K562 (cell line): ENCODE data around the gene AMOTL1. TPM values are rescaled to one million over a fixed set of nuclear protein-coding genes. Genes with fewer than 3 reads are reported as not detected.

Source experiments
- CHD7 ChIP-seq: fragments of 200-600 bp; sonication (generic); IDR thresholded peaks from one replicate; pipeline ENCODE4 v1.6.1; 2012; ENCODE audit warnings: mild to moderate bottlenecking, low read depth, low read length, inconsistent platforms
- polyA plus RNA-seq, 8 experiments: library from polyadenylated mRNA; depleted of rRNA in 4 of 8; stranded (reverse) in 5 of 8; unstranded in 3 of 8; fragments of >200 nt; fragmentation: Nextera tagmentation in 2 of 8; fragmentation: Illumina TruSeq in 1 of 8; extraction: Ambion mirVana in 2 of 8; extraction: Trizol in 1 of 8; gene quantifications; 2 replicates each; pipeline versions ENCODE4 v1.2.1 to v1.2.3, GENCODE V29; 2011 to 2014; ENCODE audit warnings: inconsistent platforms in 1 of 8, missing spikeins in 1 of 8
- total RNA-seq, 7 experiments: library from RNA; depleted of rRNA in 6 of 7; stranded (reverse); fragments of >200 nt in 6 of 7; fragmentation: Illumina TruSeq in 2 of 7; extraction: Trizol in 2 of 7; gene quantifications; 2 replicates each; pipeline versions ENCODE4 v1.2.1 to v1.2.3, GENCODE V29; 2011 to 2021; ENCODE audit warnings: low replicate concordance in 1 of 7

The AMOTL1 gene
- total and polyA plus RNA-seq, 9 of the 15 experiments (the other 6 are each of a cell fraction or from before 2014, with no cell fraction given), result 4.0 to 35.4 (median 14.0) TPM

GRCh38 chr11:94883878-94884277 is 115.7 kb downstream of the AMOTL1 start (continued):
- no peak for TF ChIP-seq CHD7
